Stimulated activated CD8-positive, alpha-beta memory T cell treated with anti-CD3 and anti-CD28 coated beads, Interleukin-2, amount 100 ng/mL, for 48 hours (primary cell): ENCODE data around the gene TNS3.
"Not testable (repeated sequence)": the region's sequence is repeated elsewhere in the genome, so short reads cannot be mapped to it uniquely, and the experiment has no call there.

Experiments
- DNase-seq, 2 donors: peaks; one replicate each; pipeline ENCODE4 v3.0.0-alpha.2; 2020; ENCODE audit warnings: low read depth in 2 of 2

TNS3 gene

DNA sequence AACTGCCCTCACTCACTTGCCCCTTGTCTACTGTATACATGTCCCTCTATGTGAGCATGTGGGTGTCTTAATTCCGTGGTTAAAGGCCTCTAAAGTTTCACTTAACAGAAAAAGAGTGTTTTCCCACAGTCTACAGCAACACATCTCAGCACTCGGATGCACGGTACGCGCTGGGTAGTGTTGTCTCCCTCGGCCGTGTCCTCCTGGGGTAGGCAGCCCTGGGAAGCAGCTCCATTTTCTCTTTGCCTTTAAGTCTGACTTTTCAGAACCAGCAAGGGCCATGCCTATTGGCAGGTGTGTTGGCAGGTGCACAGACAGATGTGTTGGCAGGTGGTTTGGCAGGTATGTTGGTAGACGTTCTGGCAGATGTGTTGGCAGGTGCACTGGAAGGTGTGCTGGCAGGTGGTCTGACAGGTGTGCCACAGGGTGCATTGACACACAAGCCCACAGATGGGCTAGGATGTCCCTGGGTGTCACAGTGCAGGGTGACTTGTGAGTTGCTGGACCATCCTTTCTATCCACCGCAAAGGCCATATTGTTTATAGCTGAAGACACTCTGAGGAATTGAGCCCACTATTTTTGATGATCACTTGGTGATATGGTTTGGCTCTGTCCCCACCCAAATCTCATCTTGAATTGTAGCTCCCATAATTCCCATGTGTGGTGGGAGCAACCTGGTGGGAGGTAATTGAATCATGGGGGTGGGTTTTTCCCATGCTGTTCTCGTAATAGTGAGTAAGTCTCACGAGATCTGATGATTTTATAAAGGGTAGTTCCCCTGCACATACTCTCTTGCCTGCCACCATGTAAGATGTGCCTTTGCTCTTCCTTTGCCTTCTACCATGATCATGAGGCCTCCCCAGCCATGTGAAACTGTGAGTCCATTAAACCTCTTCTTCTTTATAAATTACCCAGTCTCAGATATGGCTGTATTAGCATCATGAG is 296.9 kb downstream of the TNS3 start:
- no peak for DNase-seq

DNA sequence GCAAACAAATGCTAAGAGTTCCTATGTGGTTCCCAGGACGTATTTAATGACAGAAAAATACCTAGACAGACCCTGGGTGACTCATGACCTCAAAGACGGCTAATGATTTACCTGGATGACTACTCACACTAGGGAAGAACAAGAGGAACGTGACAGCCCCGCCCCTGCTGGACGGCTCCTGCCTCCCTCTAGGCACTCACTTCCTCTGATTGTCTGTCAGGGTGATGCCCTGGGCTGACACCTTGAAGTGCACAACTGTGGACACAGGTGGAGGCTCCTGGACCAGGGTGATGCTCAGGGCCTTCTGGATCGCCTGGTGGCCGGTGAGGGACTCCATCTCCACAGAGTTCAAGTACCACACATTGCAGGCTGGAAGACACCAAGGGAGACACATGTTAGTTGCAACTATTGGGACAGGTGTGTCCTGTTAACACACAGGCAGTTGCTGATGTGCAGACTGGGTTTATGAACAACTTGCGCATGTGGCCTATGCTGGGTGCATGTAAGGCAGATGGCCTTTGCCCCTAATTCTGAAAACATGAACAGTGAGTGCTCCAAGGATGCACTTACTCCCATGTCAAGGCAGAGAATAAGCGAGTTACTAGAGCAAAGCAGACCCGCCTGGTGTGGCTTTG is 298.3 kb downstream of the TNS3 start:
- DNase-seq = no peak

DNA sequence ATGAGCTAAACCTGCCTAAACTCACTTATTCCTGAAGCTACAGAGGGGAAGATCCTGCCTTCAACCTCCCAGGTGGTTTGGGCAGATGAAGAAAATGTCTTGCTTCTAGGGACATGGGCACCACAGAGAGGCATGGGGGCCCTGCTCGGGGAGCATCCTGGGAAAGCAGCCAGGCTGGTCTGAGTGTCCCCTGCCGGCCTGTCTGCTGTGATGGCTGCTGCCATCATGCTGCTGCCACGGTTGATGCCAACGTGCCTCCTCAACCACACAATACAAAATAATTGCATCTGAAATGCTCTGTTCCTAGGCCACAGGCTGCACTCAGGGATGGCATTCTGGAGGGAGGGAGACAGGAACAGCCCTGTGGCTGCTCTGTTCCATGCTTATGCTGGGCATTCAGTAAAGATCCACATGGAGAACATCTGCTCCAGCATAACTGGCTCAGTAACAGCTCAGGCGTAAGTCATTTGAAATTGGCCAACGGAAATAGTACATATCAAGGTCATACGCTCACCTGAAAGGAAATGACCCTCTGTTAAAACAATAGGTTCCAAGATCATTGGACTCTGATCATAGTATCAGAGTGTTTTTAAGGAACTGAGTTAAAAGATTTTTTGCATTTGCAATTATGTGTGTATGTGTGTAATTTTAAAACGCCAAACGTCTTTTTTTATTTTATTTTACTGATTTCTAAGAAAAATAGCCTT is 299.0 kb downstream of the TNS3 start:
- no peak for DNase-seq

DNA sequence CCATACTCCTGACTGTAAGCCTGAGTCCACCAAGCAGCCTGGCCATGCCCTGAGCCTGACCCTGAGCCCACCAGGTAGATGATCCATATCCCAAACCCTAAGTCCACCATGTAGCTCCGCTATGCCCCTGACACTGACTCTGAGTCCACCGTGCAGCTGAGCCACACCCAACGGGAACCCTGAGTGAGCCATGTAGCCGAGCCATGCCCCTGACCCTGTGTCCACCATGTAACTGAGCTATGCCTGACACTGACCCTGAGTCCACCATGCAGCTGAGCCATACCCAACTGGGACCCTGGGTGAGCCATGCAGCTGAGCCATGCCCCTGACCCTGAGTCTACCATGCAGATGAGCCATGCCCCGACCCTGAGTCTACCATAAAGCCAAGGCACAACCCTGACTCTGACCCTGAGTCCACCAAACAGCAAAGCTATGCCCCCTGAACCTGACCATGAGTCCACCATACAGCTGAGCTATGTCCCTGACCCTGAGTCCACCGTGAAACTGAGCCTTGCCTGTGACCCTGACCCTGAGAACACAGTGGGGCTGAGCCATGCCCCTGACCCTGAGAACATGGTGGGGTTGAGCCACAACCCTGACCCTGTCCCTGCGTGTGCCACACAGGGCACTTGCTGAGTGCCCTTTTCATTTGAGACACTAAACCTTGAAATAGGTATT is 299.8 kb downstream of the TNS3 start:
- no peak for DNase-seq

DNA sequence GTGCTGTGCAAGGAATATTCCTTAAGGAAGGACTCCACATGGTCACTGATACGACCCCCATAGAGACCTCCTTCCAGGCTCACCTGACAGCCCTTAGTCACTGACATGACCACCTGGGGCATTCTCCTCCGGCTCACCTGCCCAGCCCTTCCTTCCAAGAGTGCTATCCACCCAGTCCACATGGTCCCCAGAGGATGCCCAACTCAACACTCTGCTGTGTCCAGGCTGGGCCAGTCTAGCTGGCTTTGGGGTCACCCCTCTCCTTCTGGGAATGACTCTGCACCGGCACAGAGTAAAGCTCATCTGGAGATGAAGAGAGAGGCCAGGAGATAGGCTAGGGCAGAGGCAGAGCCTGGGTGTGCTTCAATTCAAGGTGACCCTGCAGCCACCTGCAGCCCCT is 300.8 kb downstream of the TNS3 start:
- DNase-seq = no peak

DNA sequence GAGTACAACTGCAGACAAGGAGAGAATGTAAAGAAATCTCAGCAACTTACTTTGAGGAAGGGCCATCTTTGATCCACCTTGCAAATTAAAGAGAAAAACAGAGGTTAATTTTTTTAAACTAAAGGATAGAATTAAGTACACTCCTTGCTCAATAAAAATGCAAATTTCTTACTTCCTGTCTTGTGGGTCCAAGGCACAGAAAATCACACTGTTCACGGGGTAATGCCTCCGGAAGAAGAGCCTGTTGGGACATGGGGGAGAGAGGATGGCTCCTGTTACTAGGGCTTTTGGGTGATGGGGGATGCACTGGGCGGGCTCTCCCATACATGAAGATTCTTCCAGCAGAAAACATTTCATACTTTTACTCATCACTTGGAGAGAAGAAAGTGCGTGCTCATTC is 301.8 kb downstream of the TNS3 start:
- no peak for DNase-seq

DNA sequence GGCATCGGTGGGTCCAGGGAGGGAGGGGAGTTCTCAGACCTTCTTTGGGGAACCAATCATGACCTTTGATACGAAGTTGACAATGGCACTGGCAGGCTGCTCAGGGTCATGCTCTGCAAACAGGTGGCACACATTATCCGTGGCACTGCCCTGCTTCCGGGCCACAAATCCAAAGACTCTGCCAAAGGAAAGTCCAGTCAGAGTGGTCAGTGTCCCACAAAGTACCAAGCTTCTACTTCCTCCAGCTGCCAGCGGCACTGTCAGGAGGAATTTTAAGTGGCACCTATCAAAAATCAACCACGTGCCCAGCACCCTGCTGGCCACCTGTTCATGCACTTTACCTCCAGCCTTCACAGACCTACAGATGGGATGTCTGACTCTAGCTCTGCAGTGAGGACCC is 303.9 kb downstream of the TNS3 start:
- no peak for DNase-seq

DNA sequence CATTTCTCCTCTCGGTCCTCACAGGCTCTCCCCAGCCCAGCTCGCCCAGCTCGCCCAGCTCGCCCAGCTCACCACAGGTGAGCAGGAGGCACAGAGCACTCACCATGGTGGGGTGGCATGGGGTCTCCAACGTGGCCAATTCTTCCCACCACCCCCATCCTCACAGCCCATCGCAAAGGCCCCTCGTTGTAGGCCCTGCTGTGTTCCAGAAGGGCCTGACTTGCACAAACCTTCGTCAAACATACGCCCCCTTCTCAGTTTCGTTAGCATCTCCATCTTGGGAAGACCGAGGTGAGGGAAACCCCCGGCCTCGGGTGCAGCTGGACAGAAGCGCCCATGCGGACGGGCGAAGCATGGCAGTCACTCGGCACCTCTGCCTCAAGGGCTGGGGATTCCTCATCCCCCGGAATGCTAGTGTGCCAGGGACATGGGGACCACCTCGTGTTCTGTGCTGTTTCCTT is 304.6 kb downstream of the TNS3 start:
- no peak for DNase-seq

DNA sequence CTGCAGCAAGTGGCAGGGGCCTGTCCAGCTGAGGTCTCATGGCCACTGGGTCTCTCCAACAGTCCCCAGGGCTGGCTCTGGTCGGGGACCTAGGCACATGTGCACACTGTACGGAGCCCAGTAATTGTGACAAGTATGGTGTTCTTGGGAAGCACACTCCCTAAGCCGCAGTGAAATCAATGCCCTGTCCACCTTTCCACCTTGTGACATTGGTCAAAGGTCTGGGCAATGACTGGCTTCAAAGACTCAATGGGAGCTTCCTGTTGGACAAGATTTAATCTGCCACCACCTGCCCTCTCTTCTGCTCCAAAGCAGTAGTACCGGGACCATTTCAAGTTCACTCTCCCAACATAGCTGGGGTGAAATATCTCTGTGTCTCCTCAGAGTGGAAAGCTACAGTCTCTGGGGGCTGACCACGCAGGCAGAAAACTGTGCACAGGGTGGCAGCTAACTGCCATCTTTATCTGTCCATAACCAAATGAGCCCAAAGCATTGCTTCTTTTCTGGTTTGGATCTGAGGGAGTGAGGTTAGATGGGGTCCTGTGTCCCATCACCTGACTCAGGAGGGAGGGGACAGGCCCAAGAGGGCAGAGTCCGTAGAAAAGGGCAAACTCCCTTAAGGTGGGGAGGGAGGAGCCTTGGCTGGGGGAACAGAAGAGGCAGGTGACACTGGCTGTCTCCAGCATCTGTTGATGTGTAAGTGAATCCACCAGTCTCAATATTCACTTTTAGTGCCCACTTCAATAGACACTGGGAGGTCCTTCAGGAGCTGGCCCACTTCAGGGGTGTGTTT is 307.7 kb downstream of the TNS3 start:
- no peak for DNase-seq

DNA sequence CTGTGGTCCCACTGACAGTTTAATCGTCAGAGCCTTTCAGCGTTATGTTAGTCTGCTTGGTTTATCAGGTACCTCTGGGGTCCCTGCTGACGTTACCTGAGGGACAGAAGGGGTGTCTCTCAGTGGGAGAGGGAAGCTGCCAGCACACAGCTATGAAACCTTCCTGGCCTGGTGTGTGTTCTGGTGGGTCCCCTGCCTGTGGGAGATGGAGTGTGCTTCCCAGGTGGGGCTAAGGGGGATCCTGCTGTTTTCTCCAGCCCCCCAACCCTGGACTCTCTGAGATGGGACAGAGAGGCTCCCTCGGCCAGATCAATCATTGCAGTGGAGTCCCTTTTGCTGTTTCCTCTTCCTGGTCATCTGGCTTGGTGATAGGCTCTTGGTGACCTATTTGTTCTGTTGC is 308.8 kb downstream of the TNS3 start:
- DNase-seq = no peak

DNA sequence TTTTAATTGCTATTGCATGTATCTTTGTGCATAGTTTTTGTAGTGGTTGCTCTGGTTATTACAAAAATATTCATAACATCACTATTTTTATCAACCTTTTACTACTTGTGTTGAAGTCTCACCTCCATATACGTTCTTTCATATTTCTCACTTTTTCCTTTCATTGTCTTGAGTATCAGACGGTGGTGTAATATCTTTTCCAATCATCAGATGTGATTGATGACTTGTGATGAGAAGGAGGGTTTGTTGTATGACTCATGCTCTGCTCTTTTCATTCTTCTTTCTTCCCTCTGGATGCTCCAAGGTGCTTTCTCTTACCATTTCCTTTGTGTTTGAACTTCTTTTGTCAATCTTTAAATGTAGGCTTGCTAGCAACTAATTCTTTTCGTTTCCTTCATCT is 310.2 kb downstream of the TNS3 start:
- DNase-seq = no peak

DNA sequence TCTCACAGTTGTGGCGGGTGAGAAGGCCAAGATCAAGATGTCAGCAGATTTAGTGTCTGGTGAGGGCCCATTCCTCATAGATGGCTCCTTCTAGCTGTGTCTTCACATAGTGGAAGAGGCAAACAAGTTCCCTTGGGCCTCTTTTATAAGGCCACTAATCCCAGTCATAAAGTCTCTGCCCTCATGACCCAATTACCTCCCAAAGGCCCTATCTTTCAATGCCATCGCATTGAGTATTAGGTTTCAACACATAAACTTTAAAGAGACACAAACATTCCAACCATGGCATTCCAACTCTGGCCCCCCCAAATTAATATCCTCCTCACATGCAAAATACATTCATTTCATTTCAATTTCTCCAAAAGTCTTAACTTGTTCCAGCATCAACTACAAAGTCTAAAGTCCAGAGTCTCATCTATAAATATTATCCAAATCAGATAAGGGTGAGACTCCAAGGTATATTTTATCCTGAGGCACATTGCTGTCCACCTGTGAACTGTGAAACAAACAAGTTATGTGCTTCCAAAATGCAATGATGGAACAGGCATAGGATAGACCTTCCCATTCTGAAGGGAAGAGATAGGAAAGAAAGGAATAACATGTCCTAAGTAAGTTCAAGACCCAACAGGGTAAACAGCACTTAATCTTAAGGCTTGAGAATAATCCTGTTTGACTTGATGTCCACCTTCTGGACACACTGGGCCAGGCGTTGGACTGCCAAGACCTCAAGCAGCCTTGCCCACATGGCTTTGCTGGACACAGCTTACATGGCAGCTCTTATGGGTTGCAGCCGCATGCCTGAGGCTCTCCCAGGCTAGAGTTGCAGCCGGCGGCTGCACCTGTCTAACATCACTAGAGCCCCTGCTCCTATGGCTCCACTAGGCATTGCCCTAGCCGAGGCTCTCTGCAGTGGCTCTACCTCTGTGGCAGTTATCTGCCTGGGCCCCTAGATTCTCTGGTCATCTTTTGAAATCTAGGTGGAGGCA is 312.8 kb downstream of the TNS3 start:
- DNase-seq = no peak

DNA sequence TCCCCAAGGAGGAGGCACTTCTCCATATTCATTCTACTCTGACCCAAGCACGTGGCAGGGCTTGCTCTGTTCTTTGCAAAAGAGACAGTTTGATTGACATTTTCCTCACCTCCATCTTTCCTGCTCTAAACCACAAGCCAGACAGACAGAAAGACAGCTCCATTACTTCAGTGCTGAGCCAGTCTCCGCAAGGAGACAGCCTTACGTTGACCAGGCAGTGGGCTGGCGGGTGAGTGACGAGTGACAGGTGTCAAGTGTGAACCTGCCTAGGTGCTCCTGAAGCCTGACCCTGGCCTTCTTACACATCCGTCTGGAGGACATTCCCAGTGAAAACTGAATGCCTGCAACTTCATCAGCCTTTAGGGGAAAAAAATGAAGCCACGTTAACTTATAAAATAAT is 314.6 kb downstream of the TNS3 start:
- no peak for DNase-seq

DNA sequence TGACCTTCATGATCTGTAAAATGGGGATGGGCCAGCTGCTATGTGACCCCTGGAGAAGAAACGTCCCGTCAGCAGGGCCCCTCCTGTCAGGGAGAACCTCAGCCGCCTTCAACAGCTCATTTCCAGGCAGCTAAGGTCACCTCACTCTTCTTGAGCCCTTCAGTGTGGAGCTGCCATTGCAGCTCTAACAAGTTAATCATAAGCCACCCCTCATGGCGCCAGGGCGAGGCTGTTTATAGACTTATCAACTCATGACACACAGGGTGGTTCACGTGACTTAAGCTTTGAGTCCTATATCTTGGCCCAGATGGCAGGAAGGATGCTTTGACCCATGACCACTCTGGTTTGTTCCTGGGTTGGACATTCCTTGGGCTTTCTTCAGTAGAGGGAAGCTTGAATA is 315.1 kb downstream of the TNS3 start:
- DNase-seq = no peak

DNA sequence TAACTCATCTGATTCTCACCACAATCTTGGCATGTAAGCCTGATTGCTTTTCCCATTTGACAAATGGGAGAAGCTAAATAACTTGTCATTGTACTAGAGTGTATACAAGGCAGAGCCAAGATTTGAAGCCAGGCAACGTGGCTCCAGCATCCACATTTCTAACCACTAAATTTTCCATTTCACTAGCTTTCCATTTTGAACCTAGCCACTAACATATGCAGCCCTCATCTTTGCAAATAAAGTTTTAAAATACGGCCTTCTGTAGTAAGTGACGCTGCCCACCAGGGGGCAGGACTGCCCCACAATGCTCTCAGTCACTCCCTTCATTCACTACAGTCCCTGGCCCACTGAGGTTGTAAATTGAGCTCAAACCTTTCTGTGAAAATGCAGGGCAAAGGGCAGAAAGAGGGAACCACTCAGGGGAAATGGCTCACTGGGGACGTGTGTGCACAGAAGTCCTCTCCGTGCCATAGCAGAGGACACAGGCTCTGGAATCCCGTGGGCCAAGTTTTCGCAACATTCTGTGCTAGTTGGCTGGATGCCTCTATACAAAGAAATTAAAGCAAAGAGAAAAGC is 315.7 kb downstream of the TNS3 start:
- DNase-seq = peak; percentile 4 to 18

DNA sequence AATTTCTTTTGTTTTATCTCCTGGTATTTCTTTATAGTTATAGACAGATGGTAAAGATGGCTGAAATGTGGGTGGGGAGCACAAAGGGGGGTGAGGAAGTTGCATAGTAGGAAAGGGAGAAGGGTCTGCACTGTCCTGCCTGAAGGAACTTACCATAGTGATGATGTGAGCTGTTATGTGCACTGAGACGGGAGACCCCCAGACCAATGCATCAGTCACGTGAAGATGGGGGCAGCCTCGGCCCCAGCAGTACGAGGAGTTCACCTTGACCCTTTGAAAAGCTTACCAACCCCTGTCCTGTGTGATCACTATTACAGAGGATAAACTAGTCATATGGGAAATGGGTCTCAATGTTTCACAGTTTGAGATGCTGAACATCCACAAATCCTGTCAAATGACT is 316.3 kb downstream of the TNS3 start:
- DNase-seq = no peak

DNA sequence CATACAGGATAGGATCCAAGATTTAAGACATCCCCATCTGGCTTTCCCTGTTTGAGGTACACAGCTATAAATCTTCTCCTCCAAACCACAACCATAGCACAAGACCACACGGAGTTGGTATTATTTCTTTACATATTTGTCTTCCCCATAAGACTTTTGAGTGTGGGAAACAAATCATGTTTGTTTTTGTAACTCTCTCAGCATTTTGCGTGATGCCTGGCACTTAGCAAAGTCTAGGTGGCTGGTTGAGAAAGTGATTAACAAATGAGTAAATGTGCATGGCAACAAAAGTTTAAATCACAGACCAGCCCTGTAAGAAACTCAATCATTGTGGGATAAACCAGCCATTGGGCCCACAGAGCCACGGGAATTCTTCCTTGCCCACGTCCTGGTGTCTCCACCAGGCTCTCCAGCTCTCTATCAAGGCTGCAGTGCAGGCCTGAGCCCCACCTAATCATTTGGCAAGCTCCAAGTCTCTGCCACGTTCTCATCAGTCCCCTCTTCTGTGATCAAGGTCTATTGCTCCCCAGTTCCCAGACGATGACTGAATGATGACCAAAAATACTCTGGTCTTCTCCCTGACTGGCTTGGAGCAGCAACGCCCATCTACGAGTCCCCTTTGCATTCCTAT is 317.8 kb downstream of the TNS3 start:
- DNase-seq = no peak

DNA sequence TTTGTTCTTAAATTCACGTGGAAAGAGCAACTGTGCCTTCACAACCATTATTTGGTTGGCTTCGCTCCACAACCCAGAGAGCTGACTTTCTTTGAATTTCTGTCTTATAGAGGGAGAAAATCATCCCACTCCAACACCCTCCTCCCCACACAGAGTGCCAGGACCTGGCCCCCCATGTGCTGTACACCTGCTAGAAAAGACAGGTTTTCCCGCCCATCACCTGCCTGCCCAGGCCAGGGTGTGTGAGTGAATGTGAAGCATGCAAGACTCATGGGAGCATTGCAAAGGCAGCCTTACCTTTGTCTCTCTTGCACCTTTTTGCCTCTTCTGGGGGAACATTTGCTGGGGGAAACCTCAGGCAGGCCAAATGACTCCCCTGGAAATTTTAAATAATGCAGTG is 319.0 kb downstream of the TNS3 start:
- no peak for DNase-seq

DNA sequence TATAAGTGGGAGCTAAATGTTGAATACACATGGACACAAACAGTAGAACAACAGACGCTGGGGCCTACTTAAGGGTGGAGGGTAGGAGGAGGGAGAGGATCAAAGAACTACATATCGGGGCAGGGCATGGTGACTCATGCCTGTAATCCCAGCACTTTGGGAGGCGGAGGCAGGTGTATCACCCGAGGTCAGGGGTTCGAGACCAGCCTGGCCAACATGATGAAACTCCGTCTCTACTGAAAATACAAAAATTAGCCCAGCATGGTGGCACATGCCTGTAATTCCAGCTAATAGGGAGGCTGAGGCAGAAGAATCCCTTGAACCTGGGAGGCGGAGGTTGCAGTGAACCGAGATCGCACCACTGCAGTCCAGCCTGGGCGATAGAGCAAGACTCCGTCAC is 319.8 kb downstream of the TNS3 start:
- DNase-seq = not testable (repeated sequence)
